GM12878 (cell line): ENCODE measurements around the gene STEAP2. TPM values are rescaled to one million over a fixed set of nuclear protein-coding genes. Genes with fewer than 3 reads are reported as not detected.

Experiments
- ATAC-seq: fragments of 200-7000 bp; cut with Tn5 transposase; 3 replicates; pipeline ENCODE4 v1.9.1; 2020; ENCODE audit warnings: mild to moderate bottlenecking, moderate library complexity
- BruUV-seq: library from RNA; stranded (reverse); fragments of 400-500 nt; replicated peaks from 2 replicates; lab custom pipeline; 2021; lab: Mats Ljungman, UMichigan
- CTCF ChIA-PET: fragments of 300-600 bp; sonication (Branson Sonifier 250); formaldehyde crosslinking; extraction: SDS; loops from one replicate; lab custom pipeline; 2021; ENCODE audit warnings: inconsistent platforms; lab: Yijun Ruan, JAX
- POLR2A ChIA-PET: fragments of 350-600 bp; formaldehyde crosslinking; extraction: SDS; loops from one replicate; lab custom pipeline; 2021; ENCODE audit warnings: inconsistent platforms; lab: Charles Lee
- RAD21 ChIA-PET: fragments of 300-600 bp; sonication (Branson Sonifier 250); formaldehyde crosslinking; loops from one replicate; lab custom pipeline; 2023; ENCODE audit warnings: antibody characterized with exemption; ENCODE audit not compliant: unreplicated experiment; lab: Charles Lee
- SMC1A ChIA-PET: fragments of 300-600 bp; sonication (Branson Sonifier 250); formaldehyde crosslinking; loops from one replicate; lab custom pipeline; 2023; ENCODE audit not compliant: unreplicated experiment, uncharacterized antibody; lab: Charles Lee
- DNase-seq: peaks from one replicate; pipeline ENCODE4 v3.0.0-alpha.2; 2011; ENCODE audit warnings: low read depth, low spot score
- FAIRE-seq: peaks from 3 replicates; lab custom pipeline; 2011; peaks lifted over from hg19 to GRCh38; lab: Jason Lieb, UNC
- H2AFZ ChIP-seq: 2 replicates; pipeline ENCODE4 v1.6.0; 2011; ENCODE audit warnings: low read depth, low read length, control low read depth; ENCODE audit not compliant: control insufficient read depth
- H3K27ac ChIP-seq: 2 replicates; pipeline ENCODE4 v1.5.1; 2011; ENCODE audit warnings: control low read depth; ENCODE audit not compliant: control insufficient read depth, insufficient read depth
- H3K27me3 ChIP-seq, 2 experiments: replicated peaks in 1 of 2; 2 replicates each; pipeline versions ENCODE4 v1.6.0 to v1.6.1; 2011; ENCODE audit warnings: low read length in 1 of 2; ENCODE audit not compliant: control insufficient read depth in 2 of 2, insufficient read depth in 2 of 2
- H3K36me3 ChIP-seq, 2 experiments: 2 replicates each; pipeline ENCODE4 v1.5.1; 2011; ENCODE audit warnings: low read length in 1 of 2; ENCODE audit not compliant: control insufficient read depth in 2 of 2, insufficient read depth in 2 of 2
- H3K4me1 ChIP-seq: 2 replicates; pipeline ENCODE4 v1.6.1; 2011; ENCODE audit warnings: mild to moderate bottlenecking, low read length, moderate library complexity, mixed read lengths; ENCODE audit not compliant: control insufficient read depth, insufficient read depth
- H3K4me2 ChIP-seq: 2 replicates; pipeline ENCODE4 v1.6.0; 2011; ENCODE audit warnings: control low read depth; ENCODE audit not compliant: control insufficient read depth, insufficient read depth
- H3K4me3 ChIP-seq: fragments of 200-600 bp; sonication (generic); 2 replicates; pipeline ENCODE4 v1.5.1; 2016
- H3K79me2 ChIP-seq: 2 replicates; pipeline ENCODE4 v1.6.0; 2011; ENCODE audit warnings: low read length; ENCODE audit not compliant: control insufficient read depth, insufficient read depth
- H3K9ac ChIP-seq: 2 replicates; pipeline ENCODE4 v1.8.0; 2011; ENCODE audit warnings: low read length, control low read depth, mixed read lengths; ENCODE audit not compliant: control insufficient read depth, insufficient read depth
- H3K9me3 ChIP-seq: replicated peaks from 3 replicates; pipeline ENCODE4 v1.5.1; 2011; ENCODE audit warnings: mild to moderate bottlenecking, low read length; ENCODE audit not compliant: control insufficient read depth, insufficient read depth
- H4K20me1 ChIP-seq: 2 replicates; pipeline ENCODE4 v1.6.0; 2011; ENCODE audit not compliant: control insufficient read depth, insufficient read depth
- BMI1 ChIP-seq: fragments of 450-650 bp; IDR thresholded peaks from 2 replicates; pipeline ENCODE4 v1.6.1; 2016; ENCODE audit warnings: mild to moderate bottlenecking, moderate library complexity, borderline replicate concordance
- PKNOX1 ChIP-seq: fragments of 450-650 bp; IDR thresholded peaks from 2 replicates; pipeline ENCODE4 v1.6.1; 2016; ENCODE audit warnings: mild to moderate bottlenecking
- WGBS: methylation state at CpG from one replicate; pipeline ENCODE4 v1.1.6; 2016; ENCODE audit warnings: low lambda C conversion rate; ENCODE audit not compliant: insufficient replicate concordance, insufficient coverage; ENCODE audit errors: missing lambda C conversion rate; 5-methylcytosine and 5-hydroxymethylcytosine counted together
- in situ Hi-C: fragments of 300-500 bp; cut with MboI; formaldehyde crosslinking; loops from 9 replicates; pipeline ENCODE4 v1.14.3; 2018; ENCODE audit warnings: mixed read lengths
- intact Hi-C: fragments of 100-400 bp; cut with micrococcal nuclease; formaldehyde crosslinking; loops from one replicate; pipeline ENCODE4 v1.14.2; 2022; ENCODE audit not compliant: unreplicated experiment
- polyA plus RNA-seq, 11 experiments: library from polyadenylated mRNA; depleted of rRNA in 4 of 11; unstranded in 6 of 11; stranded (reverse) in 5 of 11; fragments of >200 nt; fragmentation: Nextera tagmentation in 4 of 11; fragmentation: Illumina TruSeq in 1 of 11; extraction: Ambion mirVana in 4 of 11; extraction: Trizol in 1 of 11; gene quantifications; 1 replicate in 1 of 11; 2 replicates in 10 of 11; pipeline versions ENCODE4 v1.2.1 to v1.2.3, GENCODE V29; 2011 to 2016; ENCODE audit warnings: inconsistent platforms in 2 of 11, missing spikeins in 2 of 11, low read depth in 1 of 11
- total RNA-seq, 4 experiments: library from RNA; depleted of rRNA in 3 of 4; stranded (reverse); fragments of >200 nt in 3 of 4; fragmentation: Illumina TruSeq in 1 of 4; extraction: Trizol in 1 of 4; gene quantifications; 2 replicates each; pipeline versions ENCODE4 v1.2.1 to v1.2.3, GENCODE V29; 2013 to 2021
- TF ChIP-seq, protein P1 (sequence below): fragments of 450-650 bp; formaldehyde crosslinking; IDR thresholded peaks from 2 replicates; pipeline ENCODE4 v1.5.0; 2022; ENCODE audit warnings: mild to moderate bottlenecking, missing genetic modification characterization

Gene STEAP2
- total and polyA plus RNA-seq, 10 of the 15 experiments (the other 5 are each of a cell fraction or from before 2014, with no cell fraction given) = 0.64 to 17.6 (median 1.8) TPM

- no peak overlapping the region for H3K9ac ChIP-seq
- H3K4me1 ChIP-seq = no peaks in the 10 kb centered on the region
- ATAC-seq = peak; percentile 47
- ChIA-PET POLR2A (interaction anchor here (0.9 to 5.7 kb wide), 11 partner anchors 12 to 70 kb away, joined by 3 to 40 read pairs (median 5); partner anchors contain the start of genes CFAP69, STEAP1 and STEAP2), RAD21 (interaction anchor here (1.2 to 4.5 kb wide), 9 partner anchors 11 to 69 kb away, joined by 3 to 63 read pairs (median 12); partner anchors contain the start of genes CFAP69, STEAP1 and STEAP2), SMC1A (interaction anchor here (0.7 to 12.3 kb wide), 15 partner anchors 8 to 1415 kb away, joined by 3 to 116 read pairs (median 5); partner anchors contain the start of genes STEAP1 and STEAP2), CTCF (interaction anchor here (1.6 to 8.3 kb wide), 6 partner anchors 12 to 70 kb away, joined by 4 to 67 read pairs (median 14); partner anchors contain the start of genes STEAP1 and STEAP2)
- no peak for FAIRE-seq
- intact Hi-C loops = no loop called here
- H3K9me3 ChIP-seq = no peaks in the 10 kb centered on the region
- WGBS = 2% methylated on average over 3 of the region's 3 CpGs
- H3K36me3 ChIP-seq = no peaks in the 10 kb centered on the region
- H3K4me3 ChIP-seq = no peak overlapping the region
- in situ Hi-C loops = no loop called here
- no peak overlapping the region for H2AFZ ChIP-seq
- no TSS peak for BruUV-seq
- no peaks in the 10 kb centered on the region for H3K79me2 ChIP-seq
- H4K20me1 ChIP-seq = no peaks in the 10 kb centered on the region
- DNase-seq = no peak
- H3K27ac ChIP-seq = no peak overlapping the region
- TF ChIP-seq PKNOX1 (peak; percentile 71), BMI1 (peak; percentile 89)
- TF ChIP-seq, protein P1, sequence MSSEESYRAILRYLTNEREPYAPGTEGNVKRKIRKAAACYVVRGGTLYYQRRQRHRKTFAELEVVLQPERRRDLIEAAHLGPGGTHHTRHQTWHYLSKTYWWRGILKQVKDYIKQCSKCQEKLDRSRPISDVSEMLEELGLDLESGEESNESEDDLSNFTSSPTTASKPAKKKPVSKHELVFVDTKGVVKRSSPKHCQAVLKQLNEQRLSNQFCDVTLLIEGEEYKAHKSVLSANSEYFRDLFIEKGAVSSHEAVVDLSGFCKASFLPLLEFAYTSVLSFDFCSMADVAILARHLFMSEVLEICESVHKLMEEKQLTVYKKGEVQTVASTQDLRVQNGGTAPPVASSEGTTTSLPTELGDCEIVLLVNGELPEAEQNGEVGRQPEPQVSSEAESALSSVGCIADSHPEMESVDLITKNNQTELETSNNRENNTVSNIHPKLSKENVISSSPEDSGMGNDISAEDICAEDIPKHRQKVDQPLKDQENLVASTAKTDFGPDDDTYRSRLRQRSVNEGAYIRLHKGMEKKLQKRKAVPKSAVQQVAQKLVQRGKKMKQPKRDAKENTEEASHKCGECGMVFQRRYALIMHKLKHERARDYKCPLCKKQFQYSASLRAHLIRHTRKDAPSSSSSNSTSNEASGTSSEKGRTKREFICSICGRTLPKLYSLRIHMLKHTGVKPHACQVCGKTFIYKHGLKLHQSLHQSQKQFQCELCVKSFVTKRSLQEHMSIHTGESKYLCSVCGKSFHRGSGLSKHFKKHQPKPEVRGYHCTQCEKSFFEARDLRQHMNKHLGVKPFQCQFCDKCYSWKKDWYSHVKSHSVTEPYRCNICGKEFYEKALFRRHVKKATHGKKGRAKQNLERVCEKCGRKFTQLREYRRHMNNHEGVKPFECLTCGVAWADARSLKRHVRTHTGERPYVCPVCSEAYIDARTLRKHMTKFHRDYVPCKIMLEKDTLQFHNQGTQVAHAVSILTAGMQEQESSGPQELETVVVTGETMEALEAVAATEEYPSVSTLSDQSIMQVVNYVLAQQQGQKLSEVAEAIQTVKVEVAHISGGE (CRISPR knock-in tag) = no peak
- no peaks in the 10 kb centered on the region for H3K27me3 ChIP-seq
- no peak overlapping the region for H3K4me2 ChIP-seq
These were observed 12.7 kb downstream of the STEAP2 start for GRCh38 chr7:90224195-90224594.
